Stimulated activated CD8-positive, alpha-beta memory T cell treated with anti-CD3 and anti-CD28 coated beads, Interleukin-15, amount 100 ng/mL, for 24 hours (primary cell): Measurements from ENCODE around the gene ARID5B.

Experiments used
- DNase-seq: peaks from one replicate; pipeline ENCODE4 v3.0.0-alpha.2; 2020; ENCODE audit warnings: low read depth

The ARID5B gene

DNA sequence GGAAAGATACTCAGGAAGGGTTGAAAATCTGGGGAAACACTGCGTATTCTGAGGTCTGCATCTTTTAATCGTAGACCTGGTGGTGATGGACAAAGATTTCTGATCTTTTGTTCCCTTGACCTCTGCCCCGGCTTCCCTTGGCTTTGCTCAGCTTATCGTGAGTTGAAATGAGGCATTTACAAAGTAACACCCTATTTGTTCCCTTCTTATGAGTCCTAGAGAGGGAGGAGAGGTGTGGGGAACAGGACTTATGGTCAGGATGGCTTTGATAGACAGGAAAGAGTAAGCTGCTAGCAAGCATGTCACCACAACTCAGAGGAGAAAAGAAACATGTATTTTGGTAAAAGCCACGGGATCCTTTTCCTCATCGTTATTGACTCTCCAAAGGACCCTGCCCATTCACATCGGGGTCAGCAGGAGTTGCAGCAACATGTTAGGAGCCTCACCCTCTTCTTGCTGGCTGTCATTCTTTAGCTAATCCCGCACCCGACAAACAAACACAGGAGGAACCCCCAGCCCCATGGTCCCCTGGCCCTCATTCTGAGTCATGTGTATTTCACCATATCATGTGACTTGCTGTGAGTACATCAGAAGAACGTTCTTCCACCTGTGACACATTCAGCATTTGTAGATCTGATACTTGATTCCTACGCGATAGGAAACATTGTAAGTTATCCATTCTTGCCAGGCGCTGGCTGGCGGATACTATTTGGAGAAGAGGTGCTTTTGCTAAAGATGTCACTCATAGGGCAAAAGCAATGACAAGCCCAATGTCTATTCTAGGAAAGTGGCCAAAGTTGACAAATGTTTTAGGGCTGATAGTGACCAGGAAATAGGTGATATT lies 197.0 kb downstream of the ARID5B start:
- no peak for DNase-seq

DNA sequence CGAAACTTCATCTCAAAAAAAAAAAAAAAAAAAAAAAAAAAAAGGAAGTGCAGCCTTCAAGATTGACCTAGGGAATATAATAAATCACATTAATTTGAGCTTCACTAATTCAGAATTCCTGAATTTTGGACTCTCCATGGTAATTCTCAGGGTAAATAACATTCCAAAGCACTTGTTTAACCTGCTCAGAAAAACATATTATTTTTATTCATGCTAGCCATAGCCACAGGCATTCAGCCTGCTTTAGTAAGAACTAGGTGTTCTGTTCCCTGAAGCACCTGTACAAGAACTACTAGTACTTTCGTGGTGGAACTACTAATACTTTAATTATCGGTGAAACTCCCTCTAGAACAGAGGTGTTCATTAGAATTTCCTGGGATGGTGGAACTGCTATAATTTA lies 197.8 kb downstream of the ARID5B start:
- DNase-seq: no peak

DNA sequence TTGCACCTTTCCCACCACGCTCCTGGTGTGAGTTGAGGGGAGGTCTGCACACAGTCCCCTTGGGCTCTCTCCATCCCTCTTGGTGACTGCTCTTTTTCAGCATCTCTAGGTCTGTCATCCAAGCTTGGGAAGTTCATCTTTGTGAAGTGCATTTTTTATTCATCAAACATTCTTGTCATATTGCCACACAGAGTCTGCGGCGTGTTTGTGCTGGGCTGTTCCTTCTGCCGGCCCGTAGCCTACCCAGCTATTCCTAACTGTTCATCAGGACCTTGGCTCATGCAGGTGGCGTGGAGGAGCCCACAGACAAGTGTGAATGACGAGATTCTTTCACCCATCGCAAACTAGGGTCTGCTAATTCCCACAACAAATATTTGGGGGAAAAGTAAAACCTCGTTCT lies 202.4 kb downstream of the ARID5B start:
- DNase-seq: no peak

DNA sequence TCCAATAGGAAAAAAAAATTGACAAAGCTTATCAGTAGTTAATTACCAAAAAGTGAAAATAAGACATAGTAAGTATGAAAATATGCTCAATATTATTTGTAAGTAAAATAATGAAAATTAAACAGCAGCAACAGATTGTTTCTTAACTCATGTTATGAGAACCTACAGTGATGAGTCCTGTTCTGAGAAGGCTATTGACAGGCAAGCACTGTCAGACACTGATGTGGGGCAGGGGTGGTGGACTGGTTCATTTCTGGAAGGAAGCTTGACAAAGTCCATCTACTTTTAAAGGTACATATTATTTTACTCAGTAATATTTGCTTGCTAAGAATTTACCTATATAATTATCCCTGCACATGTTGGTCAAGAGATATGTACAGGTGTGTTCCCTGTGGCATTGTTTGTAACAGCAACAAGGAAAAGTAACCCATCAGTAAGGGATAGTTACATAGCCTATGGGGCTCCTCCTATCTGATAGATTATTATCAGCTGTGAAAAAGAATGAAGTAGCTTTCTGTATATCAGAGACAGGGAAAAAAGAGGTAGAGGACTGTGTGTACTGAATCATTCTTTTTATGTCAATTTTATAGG lies 205.5 kb downstream of the ARID5B start:
- DNase-seq: no peak

DNA sequence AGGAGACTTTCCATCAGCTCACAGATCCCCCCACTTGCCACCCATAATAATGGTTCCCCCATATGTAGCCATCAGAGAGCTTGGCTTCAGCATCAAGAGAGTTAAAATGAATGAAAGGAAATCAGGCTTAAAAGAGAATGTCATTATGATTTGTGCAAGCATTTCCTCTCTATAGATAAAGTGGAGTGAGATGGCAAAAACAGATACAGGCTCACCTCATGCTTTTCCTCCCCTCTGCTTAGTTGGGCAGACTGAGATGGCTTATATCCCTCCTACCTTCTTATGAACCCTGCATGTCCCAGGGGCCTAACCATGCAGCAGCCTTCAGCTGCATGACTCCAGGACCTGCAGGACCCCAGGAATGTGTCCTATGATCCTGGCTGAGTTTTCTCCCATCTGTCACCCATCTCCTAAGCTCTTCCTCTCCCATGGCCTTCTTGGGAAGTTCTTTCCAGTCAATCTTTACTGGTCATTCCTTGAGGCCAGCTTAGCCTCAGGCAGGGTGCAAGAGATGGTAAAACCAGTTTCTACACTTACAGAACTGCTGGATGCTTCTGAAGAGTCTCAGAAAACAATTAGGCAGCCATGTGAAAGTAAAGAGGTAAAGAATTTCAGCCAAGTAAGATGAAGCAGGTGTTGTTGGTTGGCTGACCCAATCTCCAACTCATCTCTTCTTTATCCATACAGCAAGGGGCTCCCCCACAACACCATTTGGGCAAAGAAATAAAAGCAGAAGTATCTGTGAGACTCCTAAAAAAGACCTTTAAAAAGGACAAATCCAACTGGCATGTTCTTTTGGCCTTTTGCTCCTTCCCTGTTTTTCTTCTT lies 207.5 kb downstream of the ARID5B start:
- no peak for DNase-seq

DNA sequence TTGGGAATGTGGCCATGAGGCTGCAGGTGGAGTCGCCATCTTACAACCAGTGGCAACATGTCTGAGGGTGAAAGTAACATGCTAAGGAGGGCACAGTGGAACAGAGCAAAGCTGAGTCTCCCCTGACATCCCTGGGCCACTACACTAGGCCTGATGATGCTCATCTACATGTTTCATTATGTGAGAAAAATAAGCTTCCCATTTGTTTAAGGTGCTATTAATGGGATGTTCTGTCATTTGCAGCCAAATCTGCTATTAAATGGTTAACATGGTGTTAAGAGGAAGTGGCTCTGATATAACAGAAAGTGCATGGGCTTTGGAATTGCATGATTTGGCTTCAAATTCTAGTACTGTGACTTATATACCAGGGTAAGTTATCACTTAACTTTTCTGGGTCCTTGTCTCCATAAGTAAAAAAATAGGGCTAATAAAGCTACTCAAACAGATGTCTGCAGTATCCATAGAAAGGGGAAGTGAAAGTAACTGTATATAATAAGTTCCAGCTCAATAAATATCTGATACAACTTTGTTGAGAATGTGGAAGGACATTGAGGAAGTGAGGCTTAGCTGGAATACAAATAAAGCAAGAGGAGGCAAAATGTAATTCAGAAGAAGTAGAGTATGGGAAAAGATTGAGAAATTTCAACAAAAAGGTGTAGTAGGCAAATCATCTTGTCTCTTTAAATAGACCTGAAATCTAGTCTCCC lies 208.2 kb downstream of the ARID5B start:
- DNase-seq: no peak

DNA sequence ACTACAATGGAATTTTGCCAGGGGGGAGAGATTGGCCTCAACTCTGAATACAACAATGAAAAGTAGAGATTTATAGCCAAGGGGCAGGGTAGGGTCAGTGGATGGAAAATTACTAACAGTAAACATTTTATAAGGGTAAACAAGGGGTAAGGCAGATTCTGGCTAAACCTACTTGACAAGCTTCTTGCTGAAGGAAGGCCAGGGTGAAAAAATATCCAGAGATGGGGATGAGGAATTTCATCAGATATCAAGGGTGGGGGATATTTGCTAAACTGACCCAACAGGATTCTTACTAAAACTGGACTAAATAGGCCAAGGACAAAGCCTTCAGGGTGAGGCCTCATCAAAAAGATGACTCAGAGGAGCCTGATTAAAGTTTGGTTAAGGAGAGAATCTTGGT lies 210.8 kb downstream of the ARID5B start:
- DNase-seq: no peak

DNA sequence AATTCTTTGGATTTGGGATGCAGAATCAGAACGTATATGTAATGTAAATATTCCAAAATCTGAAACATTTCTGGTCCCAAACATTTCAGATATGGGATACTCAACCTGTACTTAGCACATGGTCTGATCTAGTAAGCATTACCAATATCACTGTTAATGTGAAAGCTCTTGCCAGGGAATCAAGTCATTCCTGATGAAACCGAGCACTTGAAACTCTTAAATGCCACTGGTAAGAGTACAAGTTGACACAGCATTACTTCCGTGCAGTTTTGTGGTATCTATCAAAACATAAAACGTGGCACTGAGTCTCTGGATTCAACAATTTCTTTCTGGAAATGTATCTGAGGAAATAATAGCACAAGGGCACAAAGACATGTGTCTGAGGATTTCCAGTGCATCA lies 211.5 kb downstream of the ARID5B start:
- DNase-seq: no peak

DNA sequence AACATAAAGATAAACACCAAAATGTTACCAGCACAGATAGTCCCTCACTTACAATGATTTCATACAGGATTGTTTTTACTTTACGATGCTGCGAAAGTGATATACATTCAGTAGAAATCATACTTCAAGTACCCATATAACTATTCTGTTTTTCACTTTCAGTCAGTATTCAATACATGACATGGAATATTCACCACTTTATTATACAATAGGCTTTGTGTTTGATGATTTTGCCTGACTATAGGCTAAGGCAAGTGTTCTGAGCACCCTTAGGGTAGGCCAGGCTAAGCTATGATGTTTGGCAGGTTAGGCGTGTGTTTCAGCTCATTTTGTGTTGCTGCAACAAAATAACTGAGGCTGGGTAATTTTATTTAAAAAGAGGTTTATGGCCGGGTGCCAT lies 212.2 kb downstream of the ARID5B start:
- no peak for DNase-seq

DNA sequence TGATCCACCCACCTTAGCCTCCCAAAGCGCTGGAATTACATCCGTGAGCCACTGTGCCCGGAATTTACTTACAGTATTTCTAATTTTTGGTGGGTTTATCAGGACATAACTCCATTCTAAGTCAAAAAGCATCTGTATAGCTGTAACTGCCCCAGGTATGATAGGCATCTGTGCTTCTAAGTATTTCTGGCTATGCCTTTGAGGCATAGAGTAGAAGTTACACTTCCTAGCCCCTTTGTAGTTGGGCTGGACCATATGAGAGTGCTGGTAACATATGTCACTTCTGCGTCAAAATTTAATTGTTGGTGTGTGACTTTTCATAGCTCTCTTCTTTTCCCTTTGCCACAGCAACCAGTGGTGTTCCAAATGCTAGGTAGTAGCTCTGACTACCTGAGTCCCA lies 213.8 kb downstream of the ARID5B start:
- DNase-seq: no peak

DNA sequence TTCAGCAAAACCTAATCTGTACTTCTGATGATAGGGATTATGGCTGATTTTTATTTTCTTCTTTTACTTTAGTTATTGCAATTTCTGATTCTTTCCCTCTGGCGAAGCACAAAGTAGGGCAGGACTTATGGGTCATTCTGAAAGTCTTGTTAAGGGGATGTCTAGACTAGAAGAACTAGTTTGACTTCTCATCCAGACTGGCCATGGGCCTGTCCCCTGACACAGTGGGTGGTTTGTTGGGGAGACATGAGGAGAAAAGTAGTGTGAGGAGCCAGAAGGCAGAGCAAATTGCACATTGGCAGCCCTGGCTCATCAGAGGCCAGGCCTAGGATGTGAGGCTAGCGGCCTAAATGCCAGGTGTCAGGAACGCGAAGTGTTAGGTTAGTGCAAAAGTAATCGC lies 214.3 kb downstream of the ARID5B start:
- DNase-seq: no peak

DNA sequence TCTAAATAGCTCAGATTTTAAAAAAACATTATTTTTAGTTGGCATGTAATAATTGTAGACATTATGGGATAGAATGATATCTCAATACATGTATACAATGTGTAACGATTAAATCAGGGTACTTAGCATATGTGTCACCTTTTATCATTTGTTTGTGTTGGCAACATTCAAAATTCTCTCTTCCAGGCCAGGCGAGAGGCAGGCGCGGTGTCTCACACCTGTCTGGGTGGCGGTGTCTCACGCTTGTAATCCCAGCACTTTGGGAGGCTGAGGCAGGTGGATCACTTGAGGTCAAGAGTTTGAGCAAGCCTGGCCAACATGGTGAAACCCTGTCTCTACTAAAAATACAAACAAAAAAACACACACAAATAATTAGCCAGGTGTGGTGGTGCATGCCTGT lies 215.4 kb downstream of the ARID5B start:
- no peak for DNase-seq

DNA sequence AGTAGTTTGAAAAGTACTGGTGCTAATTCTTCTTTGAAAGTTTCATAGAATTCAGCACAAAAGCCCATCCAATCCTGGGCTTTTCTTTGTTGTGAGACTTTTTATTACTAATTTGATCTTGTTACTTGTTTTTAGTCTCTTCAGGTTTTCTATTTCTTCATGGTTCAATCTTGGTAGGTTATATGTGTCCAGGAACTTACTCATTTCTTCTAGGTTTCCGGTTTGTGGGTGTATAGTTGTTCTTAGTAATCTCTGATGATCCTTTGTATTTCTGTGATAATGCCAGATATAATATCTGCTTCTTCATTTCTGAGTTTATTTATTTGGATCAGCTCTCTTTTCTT lies 219.7 kb downstream of the ARID5B start:
- DNase-seq: no peak

DNA sequence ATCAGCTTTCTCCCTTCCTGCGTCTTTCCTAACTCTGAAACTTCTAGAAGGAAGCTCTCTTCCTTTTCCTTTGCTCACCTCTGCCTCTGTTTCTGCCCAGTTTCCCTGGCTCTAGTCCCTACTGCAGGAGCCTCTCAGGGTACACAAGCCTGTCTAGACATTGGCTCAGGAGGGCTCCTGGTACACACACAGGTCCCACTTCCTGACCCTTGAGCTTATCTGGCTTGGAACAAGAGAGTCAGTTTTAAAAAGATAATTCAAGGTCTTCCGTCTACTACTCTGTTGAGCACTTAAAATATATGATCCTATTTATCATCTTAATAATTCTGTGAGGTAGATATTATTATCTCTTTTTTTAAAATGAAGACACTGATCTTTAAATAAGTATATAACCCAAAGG lies 226.5 kb downstream of the ARID5B start:
- DNase-seq: no peak

DNA sequence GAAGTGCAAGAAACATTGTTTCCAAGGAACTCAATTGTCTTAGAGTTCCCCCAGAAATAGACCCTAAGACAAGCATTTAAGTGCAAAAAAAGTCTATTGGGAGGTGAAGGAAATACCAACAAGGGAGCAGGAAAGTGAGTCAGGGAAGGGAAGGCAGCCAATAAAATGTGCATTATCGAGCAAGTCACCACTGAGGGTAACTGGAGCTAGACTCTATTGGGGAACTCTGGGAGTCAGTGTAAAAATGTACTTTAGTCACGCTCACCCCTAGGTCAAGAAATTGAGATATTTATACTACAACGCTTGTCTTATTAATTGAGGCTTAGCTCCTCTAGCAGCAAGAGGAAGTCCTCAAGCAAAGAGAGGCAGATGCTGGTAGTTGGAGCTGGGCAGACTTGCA lies 229.4 kb downstream of the ARID5B start:
- DNase-seq: no peak

DNA sequence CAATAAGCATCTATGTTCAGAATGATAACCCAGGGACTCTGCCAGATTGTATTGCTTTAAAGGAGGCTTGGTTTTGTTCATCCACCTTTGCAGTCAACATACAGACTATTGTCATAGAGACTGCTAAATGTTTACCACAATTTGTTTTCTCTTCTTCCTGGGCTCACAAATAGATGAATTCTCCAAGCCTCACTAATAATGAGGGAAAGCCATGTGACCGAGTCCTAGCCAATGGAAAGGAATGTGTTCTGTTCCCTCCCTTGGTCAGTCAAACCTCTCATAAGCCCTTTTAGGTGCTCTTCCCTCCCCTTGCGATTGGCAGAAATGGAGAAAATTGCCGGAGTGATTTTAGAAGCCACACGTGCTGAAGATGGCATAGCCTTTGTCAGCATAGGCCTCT lies 230.2 kb downstream of the ARID5B start:
- DNase-seq: no peak

DNA sequence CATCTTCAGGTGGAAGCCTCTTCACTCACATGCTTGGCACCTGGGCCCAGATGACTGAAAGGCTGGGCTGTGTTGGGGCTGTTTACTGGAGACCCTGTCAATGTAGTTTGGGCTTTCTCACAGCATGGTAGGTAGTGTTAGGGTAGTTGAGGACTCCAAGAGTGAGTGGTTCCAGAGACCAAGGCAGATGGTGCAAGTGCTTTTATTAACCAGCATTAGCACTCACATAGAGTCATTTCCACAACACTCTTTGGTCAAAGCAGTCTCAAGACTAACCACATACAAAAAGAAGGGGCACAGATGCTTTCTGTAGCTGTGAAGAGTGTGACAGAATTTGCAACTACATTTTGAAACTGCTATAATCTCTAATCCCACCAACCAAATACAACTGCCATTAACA lies 232.1 kb downstream of the ARID5B start:
- DNase-seq: no peak

DNA sequence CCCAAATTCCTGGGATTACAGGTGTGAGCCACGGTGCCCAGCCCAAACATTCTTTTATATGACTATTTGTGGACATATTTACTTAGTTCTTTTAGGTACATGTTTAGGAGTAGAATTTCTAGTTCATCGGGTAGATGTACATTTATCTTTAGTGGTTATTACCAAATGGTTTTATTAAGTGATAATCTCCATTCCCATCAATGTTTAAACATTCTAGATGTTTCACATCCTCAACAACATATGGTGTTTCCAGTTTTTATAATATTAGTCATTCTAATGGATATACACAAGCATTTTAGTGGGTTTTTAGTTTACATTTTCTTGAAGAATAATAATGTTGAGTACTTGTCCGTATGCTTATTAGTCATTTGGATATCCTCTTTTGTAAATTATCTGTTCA lies 235.4 kb downstream of the ARID5B start:
- no peak for DNase-seq
